BE2C (cell line): ENCODE results near the gene CAVIN1.
"Not testable (repeated sequence)": the region's sequence is repeated elsewhere in the genome, so short reads cannot be mapped to it uniquely, and the experiment has no call there.

Experiments used
- DNase-seq: peaks from one replicate; pipeline ENCODE4 v3.0.0-alpha.2; 2020
- H3K27me3 ChIP-seq: fragments of 250-450 bp; sonication (Bioruptor Pico); 2 replicates; pipeline ENCODE4 v1.5.1; 2020; ENCODE audit warnings: mild to moderate bottlenecking
- H3K36me3 ChIP-seq: fragments of 250-450 bp; sonication (Bioruptor Pico); 2 replicates; pipeline ENCODE4 v1.5.1; 2020; ENCODE audit warnings: mild to moderate bottlenecking
- H3K4me1 ChIP-seq: fragments of 250-450 bp; sonication (Bioruptor Pico); 2 replicates; pipeline ENCODE4 v1.5.1; 2020
- H3K4me3 ChIP-seq: 2 replicates; pipeline ENCODE4 v1.5.1; 2011; ENCODE audit warnings: low read depth, low read length
- H3K9me3 ChIP-seq: fragments of 250-450 bp; sonication (Bioruptor Pico); 2 replicates; pipeline ENCODE4 v1.5.1; 2020
- TF ChIP-seq, protein P1 (sequence below): IDR thresholded peaks from 2 replicates; pipeline ENCODE4 v1.5.1; 2012; ENCODE audit warnings: mild to moderate bottlenecking, low read depth, low read length

CAVIN1 gene

GRCh38 chr17:42365136-42365535 lies 57.9 kb downstream of the CAVIN1 start:
- Histone ChIP-seq H3K36me3 (peaks cover 3% of the 10 kb centered on the region), H3K9me3 (no peaks in the 10 kb centered on the region), H3K4me3 (no peak overlapping the region), H3K27me3 (no peaks in the 10 kb centered on the region), H3K4me1 (no peaks in the 10 kb centered on the region)
- TF ChIP-seq, protein P1, sequence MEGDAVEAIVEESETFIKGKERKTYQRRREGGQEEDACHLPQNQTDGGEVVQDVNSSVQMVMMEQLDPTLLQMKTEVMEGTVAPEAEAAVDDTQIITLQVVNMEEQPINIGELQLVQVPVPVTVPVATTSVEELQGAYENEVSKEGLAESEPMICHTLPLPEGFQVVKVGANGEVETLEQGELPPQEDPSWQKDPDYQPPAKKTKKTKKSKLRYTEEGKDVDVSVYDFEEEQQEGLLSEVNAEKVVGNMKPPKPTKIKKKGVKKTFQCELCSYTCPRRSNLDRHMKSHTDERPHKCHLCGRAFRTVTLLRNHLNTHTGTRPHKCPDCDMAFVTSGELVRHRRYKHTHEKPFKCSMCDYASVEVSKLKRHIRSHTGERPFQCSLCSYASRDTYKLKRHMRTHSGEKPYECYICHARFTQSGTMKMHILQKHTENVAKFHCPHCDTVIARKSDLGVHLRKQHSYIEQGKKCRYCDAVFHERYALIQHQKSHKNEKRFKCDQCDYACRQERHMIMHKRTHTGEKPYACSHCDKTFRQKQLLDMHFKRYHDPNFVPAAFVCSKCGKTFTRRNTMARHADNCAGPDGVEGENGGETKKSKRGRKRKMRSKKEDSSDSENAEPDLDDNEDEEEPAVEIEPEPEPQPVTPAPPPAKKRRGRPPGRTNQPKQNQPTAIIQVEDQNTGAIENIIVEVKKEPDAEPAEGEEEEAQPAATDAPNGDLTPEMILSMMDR = no peak
- DNase-seq = no peak

GRCh38 chr17:42363767-42364585 lies 59.1 kb downstream of the CAVIN1 start:
- no peak overlapping the region for H3K4me3 ChIP-seq
- peaks cover 3% of the 10 kb centered on the region; the same call in 1 of the 2 replicates for H3K4me1 ChIP-seq
- TF ChIP-seq, protein P1 = no peak
- no peaks in the 10 kb centered on the region for H3K9me3 ChIP-seq
- DNase-seq = no peak
- H3K27me3 ChIP-seq = no peaks in the 10 kb centered on the region
- H3K36me3 ChIP-seq = peaks cover 3% of the 10 kb centered on the region

DNA sequence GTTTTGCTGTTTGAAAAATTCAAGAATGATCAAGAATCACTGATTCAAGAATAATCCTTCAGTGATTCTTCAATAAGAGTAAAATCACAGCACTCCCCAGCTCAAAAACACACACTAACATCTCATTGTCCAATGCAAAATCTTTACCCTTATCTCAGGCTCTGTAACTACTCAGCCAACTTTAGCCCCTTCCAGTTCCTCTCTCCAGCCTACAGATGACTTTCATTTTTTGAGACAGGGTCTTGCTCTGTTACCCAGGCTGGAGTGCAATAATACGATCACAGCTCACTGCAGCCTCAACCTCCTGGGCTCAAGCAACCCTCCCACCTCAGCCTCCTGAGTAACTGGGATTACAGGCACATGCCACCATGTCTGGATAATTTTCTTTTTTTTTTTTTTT lies 59.8 kb downstream of the CAVIN1 start:
- no peaks in the 10 kb centered on the region for H3K9me3 ChIP-seq
- H3K27me3 ChIP-seq = no peaks in the 10 kb centered on the region
- H3K36me3 ChIP-seq = peaks cover 3% of the 10 kb centered on the region
- DNase-seq = no peak
- H3K4me3 ChIP-seq = no peak overlapping the region
- TF ChIP-seq, protein P1 = no peak
- peaks cover 3% of the 10 kb centered on the region; the same call in 1 of the 2 replicates for H3K4me1 ChIP-seq

- peaks cover 3% of the 10 kb centered on the region for H3K36me3 ChIP-seq
- peaks cover 3% of the 10 kb centered on the region; the same call in 1 of the 2 replicates for H3K4me1 ChIP-seq
- no peak for DNase-seq
- TF ChIP-seq, protein P1 = no peak
- H3K27me3 ChIP-seq = no peaks in the 10 kb centered on the region
- H3K9me3 ChIP-seq = no peaks in the 10 kb centered on the region
- H3K4me3 ChIP-seq = no peak overlapping the region
Measured at GRCh38 chr17:42362245-42362961, 60.7 kb downstream of the CAVIN1 start.

GRCh38 chr17:42361781-42362186 lies 61.3 kb downstream of the CAVIN1 start:
- TF ChIP-seq, protein P1 = no peak
- Histone ChIP-seq H3K4me3 (no peak overlapping the region), H3K27me3 (no peaks in the 10 kb centered on the region), H3K4me1 (peaks cover 3% of the 10 kb centered on the region; the same call in 1 of the 2 replicates), H3K36me3 (peaks cover 3% of the 10 kb centered on the region), H3K9me3 (no peaks in the 10 kb centered on the region)
- DNase-seq = no peak

DNA sequence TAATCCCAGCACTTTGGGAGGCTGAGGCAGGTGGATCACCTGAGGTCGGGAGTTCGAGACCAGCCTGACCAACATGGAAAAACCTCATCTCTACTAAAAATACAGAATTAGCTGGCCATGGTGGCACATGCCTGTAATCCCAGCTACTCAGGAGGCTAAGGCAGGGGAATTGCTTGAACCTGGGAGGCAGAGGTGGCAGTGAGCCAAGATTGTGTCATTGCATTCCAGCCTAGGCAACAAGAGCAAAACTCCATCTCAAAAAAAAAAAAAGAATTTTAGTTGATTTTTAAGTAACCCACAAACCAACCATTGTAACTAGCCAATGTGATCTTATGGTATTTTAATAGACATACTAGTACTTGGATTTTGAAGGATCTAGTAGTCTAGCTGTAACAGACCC lies 62.7 kb downstream of the CAVIN1 start:
- H3K4me1 ChIP-seq, H3K4me3 ChIP-seq, DNase-seq, H3K27me3 ChIP-seq, H3K9me3 ChIP-seq, H3K36me3 ChIP-seq: not testable (repeated sequence)
